SK-N-SH treated with all-trans-retinoic acid at 6 μM for 48 hours (cell line): Measurements from ENCODE around the gene GEMIN7.

ENCODE experiments used
- ATAC-seq: fragments of 200-7000 bp; cut with Tn5 transposase; 3 replicates; pipeline ENCODE4 v1.9.1; 2020; ENCODE audit warnings: mild to moderate bottlenecking, moderate library complexity
- ARNTL ChIP-seq: fragments of 450-650 bp; formaldehyde crosslinking; IDR thresholded peaks from 2 replicates; pipeline ENCODE4 v1.5.0; 2020; ENCODE audit warnings: low read depth, mild to moderate bottlenecking, moderate library complexity, borderline replicate concordance
- BACH2 ChIP-seq: fragments of 250-450 bp; sonication (Bioruptor Pico); IDR thresholded peaks from 2 replicates; pipeline ENCODE4 v1.9.0; 2021; ENCODE audit warnings: mild to moderate bottlenecking, borderline replicate concordance
- CSDC2 ChIP-seq: fragments of 250-450 bp; sonication (Bioruptor Pico); IDR thresholded peaks from 2 replicates; pipeline ENCODE4 v1.5.0; 2020; ENCODE audit warnings: mild to moderate bottlenecking, moderate library complexity
- CSRNP3 ChIP-seq: fragments of 250-450 bp; sonication (Bioruptor Pico); IDR thresholded peaks from 2 replicates; pipeline ENCODE4 v1.5.1; 2021; ENCODE audit warnings: mild to moderate bottlenecking, moderate library complexity
- ESRRG ChIP-seq: fragments of 250-450 bp; sonication (Bioruptor Pico); IDR thresholded peaks from 2 replicates; pipeline ENCODE4 v1.6.1; 2021; ENCODE audit warnings: mild to moderate bottlenecking
- GLIS3 ChIP-seq: fragments of 250-450 bp; sonication (Bioruptor Pico); IDR thresholded peaks from 2 replicates; pipeline ENCODE4 v1.5.0; 2020; ENCODE audit warnings: mild to moderate bottlenecking, moderate library complexity
- ISL1 ChIP-seq: fragments of 250-450 bp; sonication (Bioruptor Pico); IDR thresholded peaks from 2 replicates; pipeline ENCODE4 v2.1.2; 2022; ENCODE audit warnings: mild to moderate bottlenecking, moderate library complexity
- OSR1 ChIP-seq: fragments of 250-450 bp; sonication (Bioruptor Pico); IDR thresholded peaks from 2 replicates; pipeline ENCODE4 v1.8.0; 2022; ENCODE audit warnings: moderate library complexity, mild to moderate bottlenecking, inconsistent platforms
- PATZ1 ChIP-seq: fragments of 250-450 bp; sonication (Bioruptor Pico); IDR thresholded peaks from 2 replicates; pipeline ENCODE4 v1.8.0; 2020; ENCODE audit warnings: mild to moderate bottlenecking, moderate library complexity, borderline replicate concordance
- PPARA ChIP-seq: fragments of 250-450 bp; sonication (Bioruptor Pico); IDR thresholded peaks from 2 replicates; pipeline ENCODE4 v1.5.0; 2020; ENCODE audit warnings: mild to moderate bottlenecking, borderline replicate concordance
- SNAI2 ChIP-seq: fragments of 250-450 bp; sonication (Bioruptor Pico); IDR thresholded peaks from 2 replicates; pipeline ENCODE4 v1.5.0; 2020; ENCODE audit warnings: mild to moderate bottlenecking, moderate library complexity
- TCF4 ChIP-seq: fragments of 250-450 bp; sonication (Bioruptor Pico); IDR thresholded peaks from 2 replicates; pipeline ENCODE4 v1.8.0; 2021; ENCODE audit warnings: mild to moderate bottlenecking, moderate library complexity, borderline replicate concordance
- TSHZ2 ChIP-seq: fragments of 250-450 bp; sonication (Bioruptor Pico); IDR thresholded peaks from 2 replicates; pipeline ENCODE4 v1.5.0; 2020; ENCODE audit warnings: mild to moderate bottlenecking, moderate library complexity
- ZC3H10 ChIP-seq: fragments of 250-450 bp; sonication (Bioruptor Pico); IDR thresholded peaks from 2 replicates; pipeline ENCODE4 v1.5.1; 2021; ENCODE audit warnings: mild to moderate bottlenecking, moderate library complexity
- ZFP3 ChIP-seq: fragments of 250-450 bp; sonication (Bioruptor Pico); IDR thresholded peaks from 2 replicates; pipeline ENCODE4 v1.5.0; 2020; ENCODE audit warnings: mild to moderate bottlenecking, moderate library complexity
- ZNF565 ChIP-seq: fragments of 450-650 bp; formaldehyde crosslinking; conservative IDR thresholded peaks from 2 replicates; pipeline ENCODE4 v1.5.0; 2020; ENCODE audit warnings: low read depth, mild to moderate bottlenecking, moderate library complexity
- ZNF8 ChIP-seq: fragments of 450-650 bp; formaldehyde crosslinking; IDR thresholded peaks from 2 replicates; pipeline ENCODE4 v1.5.0; 2020; ENCODE audit warnings: mild to moderate bottlenecking, moderate library complexity
- TF ChIP-seq, protein P1 (sequence below): fragments of 250-450 bp; sonication (Bioruptor Pico); IDR thresholded peaks from 2 replicates; pipeline ENCODE4 v1.8.0; 2021; ENCODE audit warnings: low read depth, mild to moderate bottlenecking, moderate library complexity, borderline replicate concordance

GEMIN7 gene

GRCh38 chr19:45098521-45099466 is 19.7 kb downstream of the GEMIN7 start (continued):
- TF ChIP-seq CSRNP3 (CRISPR knock-in tag), result no peak

DNA sequence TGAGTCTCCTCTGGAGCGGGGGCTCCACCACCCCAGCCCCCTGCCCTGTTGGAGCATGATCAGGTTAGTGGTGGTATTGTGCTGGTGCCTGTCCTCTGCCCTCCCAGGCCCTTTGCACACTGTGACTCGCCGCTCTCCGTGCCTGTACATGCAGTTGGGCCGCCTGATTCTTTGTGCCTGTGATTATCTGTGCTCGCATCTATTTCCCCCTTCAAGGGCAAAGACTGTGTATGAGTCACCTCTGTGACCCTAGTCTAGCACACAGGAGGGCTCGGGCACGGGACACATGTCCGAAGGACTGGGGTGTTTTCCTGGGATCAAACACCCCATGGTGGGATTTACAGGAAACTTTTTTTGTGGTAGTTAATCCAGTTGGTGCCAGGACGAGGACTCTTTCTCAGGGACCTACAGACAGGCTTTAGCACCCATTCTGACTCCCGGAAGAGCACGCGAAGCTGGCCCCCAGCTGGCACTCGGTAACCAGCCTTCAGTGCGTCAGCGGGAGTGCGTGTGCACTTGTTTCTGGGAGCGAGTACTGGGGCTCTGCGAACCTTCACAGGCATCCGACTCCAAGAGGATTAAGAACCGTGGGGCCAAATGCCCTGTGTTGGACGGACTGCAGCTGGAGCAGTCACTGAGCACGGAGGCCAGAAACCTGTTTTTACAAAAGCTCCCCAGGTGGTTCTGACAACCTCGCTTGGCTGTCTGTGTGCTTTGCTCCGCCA is 20.6 kb downstream of the GEMIN7 start:
- ATAC-seq, result no peak
- TF ChIP-seq SNAI2 (CRISPR knock-in tag) (no peak), ZNF565 (CRISPR knock-in tag) (no peak), TSHZ2 (CRISPR knock-in tag) (no peak), TCF4 (CRISPR knock-in tag) (no peak), CSRNP3 (CRISPR knock-in tag) (no peak), BACH2 (no peak), PPARA (no peak)
- TF ChIP-seq, all 23 proteins: peak for 0

- no peak for ATAC-seq
- no peak for TF ChIP-seq ESRRG (CRISPR knock-in tag)
- no peak for TF ChIP-seq PATZ1 (CRISPR knock-in tag)
- TF ChIP-seq, protein P1, sequence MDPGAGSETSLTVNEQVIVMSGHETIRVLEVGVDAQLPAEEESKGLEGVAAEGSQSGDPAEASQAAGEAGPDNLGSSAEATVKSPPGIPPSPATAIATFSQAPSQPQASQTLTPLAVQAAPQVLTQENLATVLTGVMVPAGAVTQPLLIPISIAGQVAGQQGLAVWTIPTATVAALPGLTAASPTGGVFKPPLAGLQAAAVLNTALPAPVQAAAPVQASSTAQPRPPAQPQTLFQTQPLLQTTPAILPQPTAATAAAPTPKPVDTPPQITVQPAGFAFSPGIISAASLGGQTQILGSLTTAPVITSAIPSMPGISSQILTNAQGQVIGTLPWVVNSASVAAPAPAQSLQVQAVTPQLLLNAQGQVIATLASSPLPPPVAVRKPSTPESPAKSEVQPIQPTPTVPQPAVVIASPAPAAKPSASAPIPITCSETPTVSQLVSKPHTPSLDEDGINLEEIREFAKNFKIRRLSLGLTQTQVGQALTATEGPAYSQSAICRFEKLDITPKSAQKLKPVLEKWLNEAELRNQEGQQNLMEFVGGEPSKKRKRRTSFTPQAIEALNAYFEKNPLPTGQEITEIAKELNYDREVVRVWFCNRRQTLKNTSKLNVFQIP, result no peak
Observed at GRCh38 chr19:45100201-45100600, 21.1 kb downstream of the GEMIN7 start.

DNA sequence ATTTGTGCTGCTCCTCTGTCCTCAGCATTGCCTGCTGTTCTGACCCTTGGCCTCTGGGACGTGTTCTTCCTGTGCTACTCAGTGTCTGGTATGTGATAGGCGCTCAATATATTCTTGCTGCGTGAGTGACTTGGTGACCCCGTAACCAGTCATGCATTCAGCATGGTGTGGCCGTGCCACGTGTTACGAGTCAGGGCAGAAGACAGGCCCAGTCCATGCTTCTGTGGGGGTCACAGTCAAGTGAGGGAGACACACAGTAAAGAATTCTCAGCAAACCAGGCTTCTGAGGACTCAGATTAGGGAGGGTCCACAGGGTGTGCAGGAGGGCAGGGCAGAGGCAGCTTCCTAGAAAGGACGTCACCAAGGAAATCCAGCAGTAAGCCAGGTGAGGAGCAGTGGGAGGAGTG is 21.8 kb downstream of the GEMIN7 start:
- TF ChIP-seq ISL1 (CRISPR knock-in tag) (no peak), BACH2 (no peak), ZNF565 (CRISPR knock-in tag) (no peak), ARNTL (no peak), ESRRG (CRISPR knock-in tag) (no peak), GLIS3 (CRISPR knock-in tag) (no peak), ZC3H10 (CRISPR knock-in tag) (no peak), PPARA (no peak), ZNF8 (CRISPR knock-in tag) (no peak), OSR1 (CRISPR knock-in tag) (no peak), ZFP3 (CRISPR knock-in tag) (no peak), CSDC2 (CRISPR knock-in tag) (no peak)
- TF ChIP-seq, protein P1, result no peak
- ATAC-seq, result no peak
